Chondrocyte (in vitro differentiated cells): ENCODE measurements around the gene FGF12. TPM values are rescaled to one million over a fixed set of nuclear protein-coding genes. Genes with fewer than 3 reads are reported as not detected.

ENCODE experiments used
- DNase-seq: peaks from one replicate; pipeline ENCODE4 v3.0.0; 2021; ENCODE audit warnings: mixed read lengths, low spot score
- H3K27ac Mint-ChIP-seq: one replicate; pipeline ENCODE4 v1.8.0; 2021; ENCODE audit warnings: mild to moderate bottlenecking, moderate library complexity, mixed read lengths; ENCODE audit not compliant: unreplicated experiment
- H3K27me3 Mint-ChIP-seq: 2 replicates; pipeline ENCODE4 v1.8.0; 2021; ENCODE audit warnings: low read depth, mixed read lengths
- H3K36me3 Mint-ChIP-seq: 2 replicates; pipeline ENCODE4 v1.8.0; 2021; ENCODE audit warnings: low read depth, mixed read lengths
- H3K4me1 Mint-ChIP-seq: 2 replicates; pipeline ENCODE4 v1.8.0; 2021; ENCODE audit warnings: low read depth, mild to moderate bottlenecking, mixed read lengths
- H3K4me3 Mint-ChIP-seq: one replicate; pipeline ENCODE4 v1.8.0; 2021; ENCODE audit warnings: mild to moderate bottlenecking, moderate library complexity, mixed read lengths; ENCODE audit not compliant: unreplicated experiment
- H3K9me3 Mint-ChIP-seq: 2 replicates; pipeline ENCODE4 v1.8.0; 2021; ENCODE audit warnings: low read depth, mixed read lengths
- CTCF ChIP-seq: fragments of 200-600 bp; sonication (generic); IDR thresholded peaks from 2 replicates; pipeline ENCODE4 v1.5.0; 2021; ENCODE audit warnings: antibody characterized with exemption, mild to moderate bottlenecking, moderate library complexity
- total RNA-seq: library from RNA; stranded (reverse); gene quantifications from 3 replicates; pipeline ENCODE4 v1.2.1, GENCODE V29; 2021

FGF12 gene
- total RNA-seq, 1 donor from 2014 or later, result 0.15 TPM

GRCh38 chr3:192332386-192333291, 394.7 kb downstream of the FGF12 start:
- DNase-seq, result no peak
- Mint-ChIP-seq H3K27ac (no peak overlapping the region), H3K9me3 (no peaks in the 10 kb centered on the region), H3K27me3 (peaks cover 12% of the 10 kb centered on the region), H3K4me3 (no peak overlapping the region), H3K4me1 (no peaks in the 10 kb centered on the region), H3K36me3 (no peaks in the 10 kb centered on the region)
- no peak for TF ChIP-seq CTCF

- Mint-ChIP-seq H3K27ac (no peak overlapping the region), H3K4me3 (no peak overlapping the region), H3K4me1 (no peaks in the 10 kb centered on the region), H3K9me3 (no peaks in the 10 kb centered on the region), H3K36me3 (no peaks in the 10 kb centered on the region), H3K27me3 (peaks cover 12% of the 10 kb centered on the region)
- TF ChIP-seq CTCF, result no peak
- no peak for DNase-seq
Measured at GRCh38 chr3:192331749-192332385, 395.5 kb downstream of the FGF12 start.

- Mint-ChIP-seq H3K36me3 (no peaks in the 10 kb centered on the region), H3K27me3 (peaks cover 11% of the 10 kb centered on the region), H3K4me3 (no peak overlapping the region), H3K27ac (no peak overlapping the region), H3K9me3 (peaks cover 8% of the 10 kb centered on the region), H3K4me1 (no peaks in the 10 kb centered on the region)
- DNase-seq, result no peak
- TF ChIP-seq CTCF, result no peak
Measured at GRCh38 chr3:192326656-192327055, 400.7 kb downstream of the FGF12 start.

- no peaks in the 10 kb centered on the region for H3K4me1 Mint-ChIP-seq
- no peak overlapping the region for H3K4me3 Mint-ChIP-seq
- H3K27me3 Mint-ChIP-seq, result peaks cover 2% of the 10 kb centered on the region
- H3K36me3 Mint-ChIP-seq, result no peaks in the 10 kb centered on the region
- H3K27ac Mint-ChIP-seq, result no peak overlapping the region
- peaks cover 4% of the 10 kb centered on the region for H3K9me3 Mint-ChIP-seq
- no peak for DNase-seq
- no peak for TF ChIP-seq CTCF
Measured at GRCh38 chr3:192317564-192317963, 409.8 kb downstream of the FGF12 start.

GRCh38 chr3:192313605-192314004, 413.7 kb downstream of the FGF12 start:
- DNase-seq, result no peak
- Mint-ChIP-seq H3K36me3 (no peaks in the 10 kb centered on the region), H3K27ac (no peak overlapping the region), H3K27me3 (no peaks in the 10 kb centered on the region), H3K4me3 (no peak overlapping the region), H3K4me1 (no peaks in the 10 kb centered on the region), H3K9me3 (no peaks in the 10 kb centered on the region)
- no peak for TF ChIP-seq CTCF
